ENCODE data around the gene DNAH8.

DNAH8 gene

DNA sequence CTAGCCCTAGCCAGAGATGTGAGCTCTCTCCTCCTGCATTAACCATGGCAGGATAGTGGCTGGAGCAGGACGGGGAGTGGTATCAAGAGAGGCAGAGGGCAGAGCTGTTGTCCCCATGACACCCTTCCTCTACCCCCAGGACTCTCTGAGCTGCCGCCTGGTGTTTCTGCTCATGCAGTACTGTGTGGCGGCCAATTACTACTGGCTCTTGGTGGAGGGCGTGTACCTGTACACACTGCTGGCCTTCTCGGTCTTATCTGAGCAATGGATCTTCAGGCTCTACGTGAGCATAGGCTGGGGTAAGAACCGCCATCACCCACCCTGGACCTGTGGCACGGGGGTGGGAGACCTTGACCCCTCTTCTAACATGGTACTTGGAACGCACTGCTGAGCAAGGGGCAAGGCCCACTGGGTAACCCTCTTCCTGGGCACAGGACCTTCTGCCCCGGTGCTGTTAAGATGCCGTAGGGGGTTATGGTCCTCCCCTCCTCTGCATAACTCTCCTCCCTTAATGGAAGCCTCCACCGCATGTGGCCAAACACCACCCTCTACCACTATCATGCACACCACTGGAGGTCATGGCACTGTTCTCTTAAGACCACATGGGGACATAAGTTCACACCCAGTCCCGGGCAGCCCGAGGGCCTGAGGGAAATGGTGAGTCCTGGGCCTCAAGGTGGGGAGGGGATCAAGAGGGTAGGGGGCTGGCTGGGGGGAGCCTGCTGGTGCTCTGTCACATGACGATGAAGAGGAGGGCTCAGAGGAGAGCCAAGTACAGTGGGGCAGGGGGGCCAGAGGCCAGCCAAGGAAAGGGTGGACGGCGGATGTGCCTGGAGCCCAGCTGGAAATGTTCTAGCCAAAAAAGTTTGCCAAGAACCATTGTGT is 358.6 kb downstream of the DNAH8 start:
- no peak for DNase-seq (ENCODE audit: low read depth in 2 of 2)

DNA sequence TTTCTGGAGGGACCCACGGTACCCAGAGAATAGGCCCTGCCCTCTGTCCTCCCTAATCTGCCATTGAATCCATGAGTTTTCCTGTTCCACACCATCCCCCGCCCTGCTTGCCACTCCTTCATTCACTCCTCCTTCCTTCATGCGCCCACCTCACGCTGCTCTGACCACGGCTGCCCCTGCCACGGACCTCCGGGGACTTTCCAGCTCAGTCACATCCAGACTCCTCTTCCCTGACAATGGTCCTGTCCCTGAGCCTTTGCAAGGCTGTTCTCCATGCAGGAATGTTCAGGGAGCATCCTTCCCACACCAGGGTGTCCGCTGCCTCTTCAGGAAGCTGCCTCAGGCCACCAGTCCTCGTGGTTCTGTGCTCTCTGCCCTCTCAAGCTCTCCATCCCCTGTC is 359.4 kb downstream of the DNAH8 start:
- DNase-seq (ENCODE audit: low read depth in 2 of 2): no peak

DNA sequence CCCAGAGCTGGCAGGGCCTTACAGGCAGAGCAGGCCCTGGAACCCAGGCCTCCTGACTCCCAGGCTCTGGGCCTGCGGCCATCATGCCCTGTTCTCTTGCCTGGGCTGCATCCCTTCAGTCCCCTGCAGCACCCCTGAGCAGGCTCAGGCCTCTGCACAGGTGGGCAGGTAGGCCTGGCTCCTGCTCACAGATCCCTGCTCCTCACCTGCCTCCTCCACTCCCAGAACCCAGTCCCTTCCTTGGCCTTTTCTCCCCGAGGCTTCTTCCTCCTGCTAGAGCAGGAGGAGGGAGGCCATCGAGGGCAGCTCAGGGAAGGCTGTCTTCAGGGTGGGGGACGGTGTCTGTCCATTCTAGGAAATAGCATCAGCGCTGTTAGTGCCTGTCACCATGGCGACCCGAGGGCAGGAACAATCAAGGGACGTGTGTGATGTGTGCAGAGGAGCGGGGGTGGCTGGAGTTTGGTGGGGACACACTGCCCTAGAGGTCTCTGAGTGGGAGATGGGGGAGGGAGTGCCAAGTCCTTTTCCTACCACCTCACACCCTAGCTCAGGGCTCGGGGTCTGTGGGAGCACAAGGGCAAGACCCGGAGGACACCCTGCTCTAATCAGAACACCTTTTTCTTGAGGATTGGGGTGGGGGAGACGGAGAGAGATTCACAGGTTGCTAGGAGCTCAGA is 360.0 kb downstream of the DNAH8 start:
- no peak for DNase-seq (ENCODE audit: low read depth in 2 of 2)

DNA sequence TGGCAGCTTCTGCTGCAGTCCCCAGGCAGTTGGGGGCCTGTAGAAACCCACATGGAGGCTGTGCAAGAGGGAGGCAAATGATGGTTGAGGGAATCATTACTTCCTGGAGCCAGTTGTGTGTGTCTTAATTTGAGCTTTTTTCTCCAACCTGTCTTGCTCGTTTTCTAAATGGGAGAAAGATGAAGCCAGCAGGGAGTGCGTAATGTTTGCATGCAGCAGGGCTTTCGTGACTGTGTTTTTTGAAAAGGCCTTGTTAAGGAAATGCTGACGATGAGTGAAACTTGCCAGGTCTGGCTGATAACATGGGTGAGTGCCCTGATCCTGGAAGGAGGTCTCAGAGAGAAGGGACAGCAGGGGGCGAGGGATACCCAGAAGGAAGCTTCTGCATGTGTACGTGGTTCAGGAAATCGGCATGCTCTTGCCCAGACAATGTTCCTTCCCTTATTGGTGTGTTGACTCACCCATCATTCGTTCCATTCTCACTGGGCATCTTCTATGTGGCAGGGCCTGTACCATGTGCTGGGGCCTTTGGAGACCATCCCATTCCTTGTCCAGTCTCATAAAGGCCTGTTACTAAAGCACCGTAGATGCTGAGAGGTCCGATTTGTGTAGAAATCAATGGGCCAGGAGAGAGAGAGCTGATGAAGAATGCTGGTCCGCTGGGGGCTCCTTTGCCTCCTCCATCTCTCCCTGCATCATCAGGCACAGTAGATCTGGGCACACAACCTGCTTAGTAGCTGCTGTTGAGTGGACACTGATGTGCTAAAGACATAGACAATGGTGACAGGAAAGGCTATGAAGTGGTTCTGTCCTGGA is 360.9 kb downstream of the DNAH8 start:
- DNase-seq (ENCODE audit: low read depth in 2 of 2): no peak

DNA sequence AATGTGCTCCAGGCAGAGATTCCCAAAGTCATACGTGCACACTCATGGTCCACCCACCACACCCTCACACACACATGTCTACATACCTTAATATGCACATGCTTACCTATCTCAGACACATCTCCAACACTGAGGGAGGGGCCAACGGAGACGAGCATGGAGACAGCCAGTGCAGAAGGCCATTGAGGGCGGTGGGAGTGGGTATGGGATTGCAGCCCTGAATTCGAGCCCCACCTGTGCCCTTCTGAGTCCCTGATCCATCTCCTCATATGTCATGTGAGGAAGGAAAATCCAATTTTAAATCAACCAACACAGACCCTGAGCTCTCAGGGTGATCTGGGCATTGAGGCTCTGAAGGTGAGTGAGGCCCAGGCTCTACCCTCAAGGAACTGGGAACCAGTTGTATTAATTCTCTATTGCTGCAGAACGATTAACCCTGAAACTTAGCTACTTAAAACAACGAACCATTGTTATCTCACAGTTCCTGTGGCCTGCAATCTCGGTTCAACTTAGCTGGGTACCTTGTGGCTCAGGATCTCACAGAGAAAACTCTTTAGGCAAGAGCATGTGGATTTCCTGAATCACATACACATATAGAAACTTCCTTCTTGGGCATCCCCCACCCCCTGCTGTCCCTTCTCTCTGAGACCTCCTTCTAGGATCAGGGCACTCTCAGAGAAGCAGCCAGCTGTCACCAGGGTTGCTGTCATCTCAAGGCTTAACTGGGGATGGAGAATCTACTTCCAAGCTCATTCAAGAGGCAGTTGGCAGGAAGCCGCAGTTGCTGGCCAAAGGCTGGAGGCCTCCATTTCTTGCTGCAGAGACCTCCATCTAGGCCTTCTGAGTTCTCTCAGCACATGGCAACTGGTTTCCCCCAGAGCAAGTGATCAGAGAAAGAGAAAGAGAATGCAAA is 361.8 kb downstream of the DNAH8 start:
- no peak for DNase-seq (ENCODE audit: low read depth in 2 of 2)

DNA sequence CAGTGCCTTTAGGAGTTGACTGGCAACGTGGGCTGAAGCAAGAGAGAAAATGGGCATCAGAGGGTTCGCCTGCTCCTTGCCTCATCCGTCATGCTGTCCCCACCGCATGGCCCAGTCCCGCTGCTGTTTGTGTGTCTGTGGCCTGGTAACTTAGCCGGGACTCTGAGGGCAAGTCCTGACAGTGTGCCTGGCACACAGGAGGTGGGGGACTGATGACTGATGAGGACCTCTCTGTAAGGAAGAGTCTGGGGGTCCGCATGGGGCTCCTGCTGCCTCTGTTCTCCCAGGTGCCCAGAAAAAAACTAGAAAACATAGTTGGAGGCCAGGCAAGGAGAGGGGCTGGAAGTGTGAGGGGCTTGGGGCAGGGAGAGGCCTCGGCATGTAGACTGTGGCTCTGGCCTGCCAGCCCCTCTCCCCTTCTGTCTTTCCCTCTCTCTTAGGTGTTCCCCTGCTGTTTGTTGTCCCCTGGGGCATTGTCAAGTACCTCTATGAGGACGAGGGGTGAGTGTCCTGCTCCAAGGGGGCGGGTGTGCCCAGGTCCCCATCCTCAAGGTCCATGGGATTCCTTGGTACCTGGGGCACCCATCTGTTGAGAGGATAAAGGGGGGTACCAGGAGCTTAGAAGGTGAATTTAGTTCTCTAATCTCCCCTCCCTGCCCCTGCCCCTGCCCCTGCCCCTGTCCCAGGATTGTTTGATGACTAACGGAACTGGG is 362.9 kb downstream of the DNAH8 start:
- DNase-seq (ENCODE audit: low read depth in 2 of 2): no peak

DNA sequence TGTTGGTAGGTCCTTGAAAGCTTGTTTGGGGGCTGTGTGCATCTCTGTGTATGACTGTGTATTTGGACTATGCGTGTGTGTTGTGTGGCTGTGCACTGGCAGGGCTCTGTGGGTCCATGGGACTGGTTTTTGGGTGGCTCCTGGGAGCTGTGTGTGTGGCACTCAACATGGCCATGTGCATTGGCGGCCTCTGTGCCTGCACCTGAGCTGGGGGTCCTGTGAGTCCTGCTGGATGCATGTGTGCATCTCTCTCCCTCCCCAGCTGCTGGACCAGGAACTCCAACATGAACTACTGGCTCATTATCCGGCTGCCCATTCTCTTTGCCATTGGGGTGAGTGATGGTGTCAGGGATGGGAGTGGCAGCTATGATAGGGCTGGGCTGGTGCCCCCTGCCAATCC is 363.6 kb downstream of the DNAH8 start:
- DNase-seq (ENCODE audit: low read depth in 2 of 2): no peak

DNA sequence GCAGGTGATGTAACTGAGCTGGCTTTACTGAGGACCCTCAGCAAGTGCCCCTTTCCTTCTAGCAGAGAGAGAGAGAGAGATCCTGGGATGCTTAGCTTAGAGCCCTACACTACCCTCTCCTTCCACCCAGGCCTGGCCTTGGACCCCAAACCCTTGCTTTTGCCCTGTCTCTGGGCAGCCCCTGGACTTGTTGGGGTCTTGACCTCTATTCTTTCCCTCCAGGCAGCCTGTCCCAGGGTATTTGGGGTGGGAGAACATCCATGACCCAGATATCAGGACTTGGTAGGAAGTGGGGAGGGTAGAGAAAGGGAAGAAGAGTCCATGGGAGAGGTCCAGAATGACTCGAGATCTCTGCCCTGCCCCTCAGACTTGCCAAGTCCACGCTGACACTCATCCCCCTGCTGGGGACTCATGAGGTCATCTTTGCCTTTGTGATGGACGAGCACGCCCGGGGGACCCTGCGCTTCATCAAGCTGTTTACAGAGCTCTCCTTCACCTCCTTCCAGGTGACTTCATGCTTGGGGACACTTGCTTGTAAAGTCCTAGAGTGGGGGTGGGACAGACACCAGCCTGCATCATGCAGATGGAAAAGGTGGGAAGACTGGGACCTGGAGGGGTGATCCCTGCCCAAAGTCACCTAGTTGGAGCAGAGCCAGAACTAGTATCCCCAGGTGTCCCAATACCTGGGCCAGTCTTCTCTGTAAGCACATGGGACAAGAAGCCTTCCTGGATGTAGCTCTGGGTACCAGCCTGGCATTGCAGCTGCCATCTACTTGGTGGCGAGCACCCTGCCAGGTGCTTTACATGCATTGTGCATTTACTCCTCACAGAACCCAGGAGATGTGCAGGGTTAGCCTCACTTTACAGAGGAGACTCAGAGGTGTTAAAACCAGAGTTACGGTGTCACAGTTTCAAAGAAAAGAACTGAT is 364.4 kb downstream of the DNAH8 start:
- no peak for DNase-seq (ENCODE audit: low read depth in 2 of 2)

All from stimulated activated CD4-positive, alpha-beta T cell treated with anti-CD3 and anti-CD28 coated beads, Interleukin-1b, Interleukin-23, amount 100 ng/mL, for 4 hours (primary cell).